HepG2 (cell line): ENCODE measurements around the gene ERP27. TPM values are rescaled to one million over a fixed set of nuclear protein-coding genes. Genes with fewer than 3 reads are reported as not detected.

Experiments
- ATAC-seq: fragments of 200-7000 bp; cut with Tn5 transposase; 3 replicates; pipeline ENCODE4 v1.9.1; 2020; ENCODE audit warnings: mild to moderate bottlenecking, moderate library complexity
- BruUV-seq: library from RNA; stranded (reverse); fragments of 400-500 nt; replicated peaks from 2 replicates; lab custom pipeline; 2021; lab: Mats Ljungman, UMichigan
- CTCF ChIA-PET: fragments of 300-600 bp; formaldehyde crosslinking; extraction: SDS; loops from one replicate; lab custom pipeline; 2021; ENCODE audit warnings: low total read pairs, inconsistent platforms, low intra/inter-chr PET ratio; lab: Yijun Ruan, JAX
- POLR2A ChIA-PET: fragments of 350-600 bp; sonication (Branson Sonifier 250); formaldehyde crosslinking; loops from one replicate; lab custom pipeline; 2020; ENCODE audit warnings: antibody characterized with exemption, inconsistent platforms; lab: Yijun Ruan, JAX
- DNase-seq: peaks from one replicate; pipeline ENCODE4 v3.0.0-alpha.2; 2015; ENCODE audit warnings: low spot score
- FAIRE-seq: peaks from 3 replicates; lab custom pipeline; 2011; peaks lifted over from hg19 to GRCh38; lab: Jason Lieb, UNC
- H2AFZ ChIP-seq: one replicate; pipeline ENCODE4 v1.6.1; 2011; ENCODE audit warnings: low read length, inconsistent platforms
- H3K27ac ChIP-seq: fragments of 300-600 bp; 3 replicates; pipeline ENCODE4 v1.8.0; 2011; ENCODE audit warnings: mixed run types, mild to moderate bottlenecking, mixed read lengths, low read length, inconsistent platforms; ENCODE audit not compliant: insufficient read depth; ENCODE audit errors: extremely low read length
- H3K27me3 ChIP-seq, 2 experiments: fragments of 200-600 bp in 1 of 2; 2 replicates in 1 of 2; 3 replicates in 1 of 2; pipeline versions ENCODE4 v1.6.0 to v1.8.0; 2011; ENCODE audit warnings: low read length in 2 of 2, mild to moderate bottlenecking in 2 of 2, moderate library complexity in 2 of 2, inconsistent platforms in 1 of 2; ENCODE audit not compliant: insufficient read depth in 2 of 2, control insufficient read depth in 1 of 2
- H3K36me3 ChIP-seq, 2 experiments: fragments of 200-600 bp in 1 of 2; replicated peaks in 1 of 2; 2 replicates in 1 of 2; 3 replicates in 1 of 2; pipeline versions ENCODE4 v1.5.1 to v1.8.0; 2011; ENCODE audit warnings: low read length in 2 of 2, inconsistent platforms in 1 of 2; ENCODE audit not compliant: insufficient read depth in 2 of 2, control insufficient read depth in 1 of 2
- H3K4me1 ChIP-seq: 2 replicates; pipeline ENCODE4 v1.5.1; 2012; ENCODE audit warnings: low read length, inconsistent platforms; ENCODE audit not compliant: insufficient read depth
- H3K4me2 ChIP-seq: 2 replicates; pipeline ENCODE4 v1.6.0; 2011; ENCODE audit warnings: low read depth, low read length, inconsistent platforms
- H3K4me3 ChIP-seq, 3 experiments: fragments of 200-600 bp in 1 of 3; sonication (generic), shearing (Covaris generic) in 1 of 3; replicated peaks in 1 of 3; 2 replicates each; pipeline ENCODE4 v1.5.1; 2011 to 2016; ENCODE audit warnings: low read length in 3 of 3, inconsistent platforms in 2 of 3, low read depth in 2 of 3, mild to moderate bottlenecking in 2 of 3, control low read depth in 1 of 3, mixed read lengths in 1 of 3; ENCODE audit not compliant: insufficient read depth in 1 of 3
- H3K79me2 ChIP-seq: one replicate; pipeline ENCODE4 v1.6.1; 2011; ENCODE audit warnings: low read length, inconsistent platforms; ENCODE audit not compliant: insufficient read depth
- H3K9ac ChIP-seq: 2 replicates; pipeline ENCODE4 v1.6.0; 2011; ENCODE audit warnings: mild to moderate bottlenecking, low read depth, low read length, inconsistent platforms; ENCODE audit not compliant: insufficient read depth
- H3K9me3 ChIP-seq: 2 replicates; pipeline ENCODE4 v1.5.1; 2012; ENCODE audit warnings: mild to moderate bottlenecking, low read length
- H4K20me1 ChIP-seq: 2 replicates; pipeline ENCODE4 v1.6.0; 2011; ENCODE audit warnings: inconsistent platforms, mild to moderate bottlenecking, low read length, moderate library complexity; ENCODE audit not compliant: insufficient read depth
- BRD4 ChIP-seq: sonication (generic); formaldehyde crosslinking; IDR thresholded peaks from 2 replicates; pipeline ENCODE4 v1.4.0; 2020; ENCODE audit warnings: missing genetic modification reagents
- CAMTA2 ChIP-seq: sonication (generic); formaldehyde crosslinking; IDR thresholded peaks from 2 replicates; pipeline ENCODE4 v1.4.0; 2020; ENCODE audit warnings: mild to moderate bottlenecking, missing genetic modification reagents, borderline replicate concordance
- MEF2D ChIP-seq: sonication (generic); formaldehyde crosslinking; IDR thresholded peaks from 2 replicates; pipeline ENCODE4 v1.5.1; 2020; ENCODE audit warnings: mild to moderate bottlenecking, missing genetic modification reagents
- MIER2 ChIP-seq: IDR thresholded peaks from 2 replicates; pipeline ENCODE4 v1.6.1; 2016; ENCODE audit warnings: missing biosample characterization, missing genetic modification reagents
- MTF1 ChIP-seq: sonication (generic); formaldehyde crosslinking; IDR thresholded peaks from 2 replicates; pipeline ENCODE4 v1.5.0; 2020; ENCODE audit warnings: missing genetic modification reagents
- NONO ChIP-seq, 2 experiments: fragments of 450-650 bp in 1 of 2; sonication (generic) in 1 of 2; formaldehyde crosslinking in 1 of 2; IDR thresholded peaks in 1 of 2; conservative IDR thresholded peaks in 1 of 2; 2 replicates each; pipeline versions ENCODE4 v1.6.1 to v1.8.0; 2017 to 2022; ENCODE audit warnings: mild to moderate bottlenecking in 1 of 2, missing genetic modification reagents in 1 of 2, moderate library complexity in 1 of 2
- PHF20 ChIP-seq: sonication (generic); formaldehyde crosslinking; IDR thresholded peaks from 2 replicates; pipeline ENCODE4 v1.5.0; 2020; ENCODE audit warnings: mild to moderate bottlenecking, missing genetic modification reagents
- RNF219 ChIP-seq: sonication (generic); formaldehyde crosslinking; IDR thresholded peaks from 2 replicates; pipeline ENCODE4 v1.5.0; 2020; ENCODE audit warnings: mild to moderate bottlenecking, missing genetic modification reagents
- SALL1 ChIP-seq: sonication (generic); formaldehyde crosslinking; IDR thresholded peaks from 2 replicates; pipeline ENCODE4 v1.8.0; 2022; ENCODE audit warnings: mild to moderate bottlenecking, missing genetic modification reagents
- SIN3A ChIP-seq: IDR thresholded peaks from 2 replicates; pipeline ENCODE4 v1.6.1; 2011; ENCODE audit warnings: low read depth, mild to moderate bottlenecking, control low read depth, low read length, borderline replicate concordance
- SNRNP70 ChIP-seq: fragments of 200-400 bp; formaldehyde crosslinking; IDR thresholded peaks from 2 replicates; pipeline ENCODE4 v1.6.1; 2017; ENCODE audit warnings: mild to moderate bottlenecking, low read depth, low read length, moderate library complexity
- ZBTB42 ChIP-seq: sonication (generic); formaldehyde crosslinking; IDR thresholded peaks from 2 replicates; pipeline ENCODE4 v1.5.0; 2020; ENCODE audit warnings: mild to moderate bottlenecking, missing genetic modification reagents
- ZNF138 ChIP-seq: sonication (generic); formaldehyde crosslinking; IDR thresholded peaks from 2 replicates; pipeline ENCODE4 v1.5.0; 2020; ENCODE audit warnings: mild to moderate bottlenecking, low read depth, missing genetic modification reagents
- ZNF230 ChIP-seq: sonication (generic); formaldehyde crosslinking; IDR thresholded peaks from 2 replicates; pipeline ENCODE4 v1.4.0; 2020; ENCODE audit warnings: mild to moderate bottlenecking, missing genetic modification reagents
- ZNF367 ChIP-seq: sonication (generic); formaldehyde crosslinking; IDR thresholded peaks from 2 replicates; pipeline ENCODE4 v1.4.0; 2020; ENCODE audit warnings: missing genetic modification reagents, borderline replicate concordance
- ZNF563 ChIP-seq: sonication (generic); formaldehyde crosslinking; IDR thresholded peaks from 2 replicates; pipeline ENCODE4 v1.8.0; 2022; ENCODE audit warnings: mild to moderate bottlenecking, moderate library complexity, missing genetic modification reagents
- ZNF572 ChIP-seq: sonication (generic); formaldehyde crosslinking; IDR thresholded peaks from 2 replicates; pipeline ENCODE4 v1.5.1; 2020; ENCODE audit warnings: mild to moderate bottlenecking, missing genetic modification reagents
- ZNF580 ChIP-seq: IDR thresholded peaks from 2 replicates; pipeline ENCODE4 v1.6.1; 2016; ENCODE audit warnings: low read depth, borderline replicate concordance
- WGBS: methylation state at CpG from one replicate; pipeline ENCODE4 v1.1.6; 2017; ENCODE audit warnings: low lambda C conversion rate; 5-methylcytosine and 5-hydroxymethylcytosine counted together
- in situ Hi-C: cut with HindIII; loops from 2 replicates; pipeline ENCODE4 v1.10.0; 2017; ENCODE audit warnings: low pct_unique_long_range_greater_than_20kb; ENCODE audit not compliant: extremely low pct_ligation_motif_present
- intact Hi-C: fragments of 100-400 bp; cut with micrococcal nuclease; formaldehyde crosslinking; loops from one replicate; pipeline ENCODE4 v1.10.0; 2022; ENCODE audit not compliant: unreplicated experiment
- polyA plus RNA-seq, 8 experiments: library from polyadenylated mRNA; depleted of rRNA in 3 of 8; stranded (reverse) in 7 of 8; unstranded in 1 of 8; fragments of >200 nt; fragmentation: Illumina TruSeq in 4 of 8; extraction: Trizol in 4 of 8; gene quantifications; 2 replicates each; pipeline versions ENCODE4 v1.2.1 to v1.2.3, GENCODE V29; 2011 to 2016; ENCODE audit warnings: low read depth in 4 of 8, missing spikeins in 1 of 8, mixed read lengths in 1 of 8; ENCODE audit not compliant: insufficient read depth in 1 of 8
- total RNA-seq, 5 experiments: library from RNA; depleted of rRNA; stranded (reverse); fragments of >200 nt; fragmentation: Illumina TruSeq; extraction: Trizol; gene quantifications; 2 replicates each; pipeline ENCODE4 v1.2.3, GENCODE V29; 2016; ENCODE audit warnings: low read depth in 1 of 5
- TF ChIP-seq, protein P1 (sequence below): sonication (generic); formaldehyde crosslinking; IDR thresholded peaks from 2 replicates; pipeline ENCODE4 v1.4.0; 2020; ENCODE audit warnings: missing genetic modification reagents
- TF ChIP-seq, protein P2 (sequence below): sonication (generic); formaldehyde crosslinking; IDR thresholded peaks from 2 replicates; pipeline ENCODE4 v1.4.0; 2020; ENCODE audit warnings: mild to moderate bottlenecking, missing genetic modification reagents

Gene ERP27
- total and polyA plus RNA-seq, 2 of the 13 experiments (the other 11 are each of a cell fraction or from before 2014, with no cell fraction given): 1.8 to 6.6 TPM

DNA sequence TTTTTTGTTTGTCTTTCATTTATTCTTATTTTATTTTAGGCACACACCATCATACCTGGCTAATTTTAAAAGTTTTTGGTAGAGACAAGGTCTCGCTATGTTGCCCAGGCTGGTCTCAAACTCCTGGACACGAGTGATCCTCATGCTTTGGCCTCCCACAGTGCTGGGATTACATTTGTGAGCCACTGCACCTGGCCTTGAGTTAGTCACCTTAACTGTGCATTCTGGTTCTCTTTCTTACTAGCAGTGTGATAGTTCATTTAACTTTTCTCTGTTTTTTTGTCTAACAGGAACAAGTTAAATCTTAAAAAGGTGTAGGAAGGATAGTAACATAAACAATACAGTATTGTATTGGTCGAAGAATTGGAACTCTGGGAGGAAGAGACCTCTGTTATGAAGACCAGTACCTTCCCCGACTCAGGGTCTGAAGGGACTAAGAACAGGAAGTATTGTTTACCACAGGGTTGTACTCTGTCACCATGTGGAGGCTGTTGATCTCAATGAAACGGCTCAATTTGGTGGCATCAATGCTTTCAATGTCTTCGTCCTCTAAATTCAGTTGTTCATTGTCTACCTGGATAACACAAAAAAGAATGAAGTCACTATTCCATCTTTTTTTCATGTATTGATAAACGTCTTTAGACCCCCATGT lies 17.7 kb downstream of the ERP27 start:
- no peak overlapping the region for H2AFZ ChIP-seq
- in situ Hi-C loops (no loop called here), intact Hi-C loops (no loop called here)
- WGBS: 19% methylated on average over 7 of the region's 7 CpGs
- ChIA-PET POLR2A (no interaction called here), CTCF (no interaction called here)
- no peaks in the 10 kb centered on the region for H3K79me2 ChIP-seq
- H3K27me3 ChIP-seq: no peaks in the 10 kb centered on the region
- no peak for FAIRE-seq
- no peaks in the 10 kb centered on the region for H3K36me3 ChIP-seq
- no peak for ATAC-seq
- H3K9ac ChIP-seq: no peak overlapping the region
- no TSS peak for BruUV-seq
- no peaks in the 10 kb centered on the region for H3K9me3 ChIP-seq
- TF ChIP-seq NONO (IDR thresholded peaks at IDR 0.05) (no peak), NONO (CRISPR knock-in tag; conservative IDR thresholded peaks at IDR 0.05) (no peak), ZNF138 (CRISPR knock-in tag) (no peak), ZNF367 (CRISPR knock-in tag) (no peak), PHF20 (no peak), ZNF580 (no peak), ZBTB42 (CRISPR knock-in tag) (no peak), RNF219 (CRISPR knock-in tag) (no peak), BRD4 (CRISPR knock-in tag) (no peak), SALL1 (CRISPR knock-in tag) (no peak), SNRNP70 (no peak), ZNF572 (no peak), SIN3A (no peak), MEF2D (CRISPR knock-in tag) (no peak), ZNF230 (CRISPR knock-in tag) (no peak), CAMTA2 (CRISPR knock-in tag) (no peak), ZNF563 (CRISPR knock-in tag) (no peak), MIER2 (CRISPR knock-in tag) (no peak), MTF1 (CRISPR knock-in tag) (no peak)
- TF ChIP-seq, protein P1, sequence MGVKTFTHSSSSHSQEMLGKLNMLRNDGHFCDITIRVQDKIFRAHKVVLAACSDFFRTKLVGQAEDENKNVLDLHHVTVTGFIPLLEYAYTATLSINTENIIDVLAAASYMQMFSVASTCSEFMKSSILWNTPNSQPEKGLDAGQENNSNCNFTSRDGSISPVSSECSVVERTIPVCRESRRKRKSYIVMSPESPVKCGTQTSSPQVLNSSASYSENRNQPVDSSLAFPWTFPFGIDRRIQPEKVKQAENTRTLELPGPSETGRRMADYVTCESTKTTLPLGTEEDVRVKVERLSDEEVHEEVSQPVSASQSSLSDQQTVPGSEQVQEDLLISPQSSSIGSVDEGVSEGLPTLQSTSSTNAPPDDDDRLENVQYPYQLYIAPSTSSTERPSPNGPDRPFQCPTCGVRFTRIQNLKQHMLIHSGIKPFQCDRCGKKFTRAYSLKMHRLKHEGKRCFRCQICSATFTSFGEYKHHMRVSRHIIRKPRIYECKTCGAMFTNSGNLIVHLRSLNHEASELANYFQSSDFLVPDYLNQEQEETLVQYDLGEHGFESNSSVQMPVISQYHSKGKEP: no peak
- TF ChIP-seq, protein P2, sequence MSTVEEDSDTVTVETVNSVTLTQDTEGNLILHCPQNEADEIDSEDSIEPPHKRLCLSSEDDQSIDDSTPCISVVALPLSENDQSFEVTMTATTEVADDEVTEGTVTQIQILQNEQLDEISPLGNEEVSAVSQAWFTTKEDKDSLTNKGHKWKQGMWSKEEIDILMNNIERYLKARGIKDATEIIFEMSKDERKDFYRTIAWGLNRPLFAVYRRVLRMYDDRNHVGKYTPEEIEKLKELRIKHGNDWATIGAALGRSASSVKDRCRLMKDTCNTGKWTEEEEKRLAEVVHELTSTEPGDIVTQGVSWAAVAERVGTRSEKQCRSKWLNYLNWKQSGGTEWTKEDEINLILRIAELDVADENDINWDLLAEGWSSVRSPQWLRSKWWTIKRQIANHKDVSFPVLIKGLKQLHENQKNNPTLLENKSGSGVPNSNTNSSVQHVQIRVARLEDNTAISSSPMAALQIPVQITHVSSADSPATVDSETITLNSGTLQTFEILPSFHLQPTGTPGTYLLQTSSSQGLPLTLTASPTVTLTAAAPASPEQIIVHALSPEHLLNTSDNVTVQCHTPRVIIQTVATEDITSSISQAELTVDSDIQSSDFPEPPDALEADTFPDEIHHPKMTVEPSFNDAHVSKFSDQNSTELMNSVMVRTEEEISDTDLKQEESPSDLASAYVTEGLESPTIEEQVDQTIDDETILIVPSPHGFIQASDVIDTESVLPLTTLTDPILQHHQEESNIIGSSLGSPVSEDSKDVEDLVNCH (CRISPR knock-in tag): no peak
- H3K4me2 ChIP-seq: no peak overlapping the region
- H3K4me1 ChIP-seq: no peaks in the 10 kb centered on the region
- no peak for DNase-seq
- no peak overlapping the region for H3K27ac ChIP-seq
- H3K4me3 ChIP-seq: no peak overlapping the region
- H4K20me1 ChIP-seq: no peaks in the 10 kb centered on the region
